ENCODE results near the gene PSMD7. TPM values are rescaled to one million over a fixed set of nuclear protein-coding genes. Genes with fewer than 3 reads are reported as not detected.

Gene PSMD7
- total RNA-seq, 1 donor from 2014 or later: 90.8 TPM

- H3K36me3 ChIP-seq (ENCODE audit: insufficient read depth, low read length): no peaks in the 10 kb centered on the region
- H3K9me3 ChIP-seq (ENCODE audit: insufficient read depth, low read depth, low read length): no peaks in the 10 kb centered on the region
- H3K27ac Mint-ChIP-seq (ENCODE audit: unreplicated experiment): no peak overlapping the region
- H3K4me1 ChIP-seq (ENCODE audit: insufficient read depth, low read length): no peaks in the 10 kb centered on the region
- H3K4me1 Mint-ChIP-seq (ENCODE audit: low read depth, unreplicated experiment): no peaks in the 10 kb centered on the region
- TF ChIP-seq, protein P1, sequence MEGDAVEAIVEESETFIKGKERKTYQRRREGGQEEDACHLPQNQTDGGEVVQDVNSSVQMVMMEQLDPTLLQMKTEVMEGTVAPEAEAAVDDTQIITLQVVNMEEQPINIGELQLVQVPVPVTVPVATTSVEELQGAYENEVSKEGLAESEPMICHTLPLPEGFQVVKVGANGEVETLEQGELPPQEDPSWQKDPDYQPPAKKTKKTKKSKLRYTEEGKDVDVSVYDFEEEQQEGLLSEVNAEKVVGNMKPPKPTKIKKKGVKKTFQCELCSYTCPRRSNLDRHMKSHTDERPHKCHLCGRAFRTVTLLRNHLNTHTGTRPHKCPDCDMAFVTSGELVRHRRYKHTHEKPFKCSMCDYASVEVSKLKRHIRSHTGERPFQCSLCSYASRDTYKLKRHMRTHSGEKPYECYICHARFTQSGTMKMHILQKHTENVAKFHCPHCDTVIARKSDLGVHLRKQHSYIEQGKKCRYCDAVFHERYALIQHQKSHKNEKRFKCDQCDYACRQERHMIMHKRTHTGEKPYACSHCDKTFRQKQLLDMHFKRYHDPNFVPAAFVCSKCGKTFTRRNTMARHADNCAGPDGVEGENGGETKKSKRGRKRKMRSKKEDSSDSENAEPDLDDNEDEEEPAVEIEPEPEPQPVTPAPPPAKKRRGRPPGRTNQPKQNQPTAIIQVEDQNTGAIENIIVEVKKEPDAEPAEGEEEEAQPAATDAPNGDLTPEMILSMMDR (IDR thresholded peaks at IDR 0.05; ENCODE audit: insufficient read depth, low read depth, low read length): no peak
- no peak for TF ChIP-seq EZH2 (IDR thresholded peaks at IDR 0.05; ENCODE audit: insufficient read depth, low read length)
- no peak overlapping the region for H3K27ac ChIP-seq (ENCODE audit: low read depth, low read length)
- no peaks in the 10 kb centered on the region for H3K9me3 Mint-ChIP-seq (ENCODE audit: unreplicated experiment)
- no peak overlapping the region for H3K4me2 ChIP-seq (ENCODE audit: low read length)
- peaks cover 5% of the 10 kb centered on the region for H3K27me3 Mint-ChIP-seq (ENCODE audit: low read depth, unreplicated experiment)
- H3K36me3 Mint-ChIP-seq (ENCODE audit: low read depth, unreplicated experiment): no peaks in the 10 kb centered on the region
- no peaks in the 10 kb centered on the region for H3K79me2 ChIP-seq (ENCODE audit: insufficient read depth, low read length)
- no peaks in the 10 kb centered on the region for H3K27me3 ChIP-seq (ENCODE audit: insufficient read depth, low read length)
- no peak for DNase-seq (ENCODE audit: low read depth)
- no peak overlapping the region for H3K4me3 Mint-ChIP-seq (ENCODE audit: unreplicated experiment)
- no peak overlapping the region for H2AFZ ChIP-seq (ENCODE audit: low read depth, low read length)
- no peak overlapping the region for H3K4me3 ChIP-seq (ENCODE audit: insufficient read depth, low read depth, low read length)
- FAIRE-seq: no peak
- H3K9ac ChIP-seq (ENCODE audit: low read length): no peak overlapping the region
- no peaks in the 10 kb centered on the region for H4K20me1 ChIP-seq (ENCODE audit: insufficient read depth, low read length)
Measured at GRCh38 chr16:74257061-74257460, 39.6 kb upstream of the PSMD7 start.

DNA sequence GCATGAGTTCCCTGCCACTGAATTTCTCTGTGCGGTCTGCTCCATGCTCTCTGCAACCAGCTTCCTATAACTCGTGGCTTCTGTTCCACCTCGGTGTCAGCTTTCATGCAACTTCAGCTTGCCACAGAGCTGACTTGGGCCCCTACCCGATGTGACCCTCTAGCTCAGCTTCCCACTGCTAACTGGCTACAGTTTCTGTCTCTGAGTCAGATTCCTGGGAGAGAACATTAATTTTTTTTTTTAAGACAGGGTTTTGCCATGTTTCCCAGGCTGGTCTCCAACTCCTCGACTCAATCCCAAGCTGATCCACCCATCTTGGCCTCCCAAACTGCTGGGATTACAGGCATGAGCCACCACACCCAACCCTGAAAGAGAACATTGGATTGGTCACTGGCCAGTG, 35.5 kb upstream of the PSMD7 start:
- no peak overlapping the region for H3K4me3 Mint-ChIP-seq (ENCODE audit: unreplicated experiment)
- no peaks in the 10 kb centered on the region for H3K36me3 Mint-ChIP-seq (ENCODE audit: low read depth, unreplicated experiment)

DNA sequence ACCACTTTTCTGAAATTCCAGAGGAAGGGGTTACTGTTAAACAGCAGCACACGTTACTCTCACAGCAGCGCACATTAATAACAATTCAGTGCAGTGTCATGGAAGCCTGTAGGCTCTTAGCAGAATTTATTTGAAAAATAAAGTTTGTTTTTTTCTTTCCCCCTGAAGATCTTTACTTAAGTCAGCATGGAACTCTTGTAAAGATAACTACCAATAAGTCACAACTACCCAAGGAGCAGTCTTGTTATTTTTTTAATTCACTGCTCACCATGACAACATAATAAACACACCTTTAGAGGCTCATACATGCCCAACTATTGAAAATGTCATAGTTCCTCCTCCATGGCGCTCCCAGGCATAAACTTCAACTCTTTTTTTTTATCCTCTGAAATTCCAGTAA, 31.8 kb upstream of the PSMD7 start:
- H3K9ac ChIP-seq (ENCODE audit: low read length): no peak overlapping the region
- H3K27me3 ChIP-seq (ENCODE audit: insufficient read depth, low read length): peaks cover 6% of the 10 kb centered on the region
- no peak for DNase-seq (ENCODE audit: low read depth)
- H3K4me1 Mint-ChIP-seq (ENCODE audit: low read depth, unreplicated experiment): no peaks in the 10 kb centered on the region
- no peak overlapping the region for H3K4me2 ChIP-seq (ENCODE audit: low read length)
- no peak overlapping the region for H3K27ac ChIP-seq (ENCODE audit: low read depth, low read length)
- no peaks in the 10 kb centered on the region for H3K36me3 ChIP-seq (ENCODE audit: insufficient read depth, low read length)
- no peaks in the 10 kb centered on the region for H3K9me3 Mint-ChIP-seq (ENCODE audit: unreplicated experiment)
- no peaks in the 10 kb centered on the region for H3K9me3 ChIP-seq (ENCODE audit: insufficient read depth, low read depth, low read length)
- no peak overlapping the region for H3K4me3 Mint-ChIP-seq (ENCODE audit: unreplicated experiment)
- H3K36me3 Mint-ChIP-seq (ENCODE audit: low read depth, unreplicated experiment): no peaks in the 10 kb centered on the region
- no peak overlapping the region for H3K4me3 ChIP-seq (ENCODE audit: insufficient read depth, low read depth, low read length)
- H3K79me2 ChIP-seq (ENCODE audit: insufficient read depth, low read length): no peaks in the 10 kb centered on the region
- TF ChIP-seq, protein P1 (IDR thresholded peaks at IDR 0.05; ENCODE audit: insufficient read depth, low read depth, low read length): no peak
- no peak for TF ChIP-seq EZH2 (IDR thresholded peaks at IDR 0.05; ENCODE audit: insufficient read depth, low read length)
- no peak overlapping the region for H2AFZ ChIP-seq (ENCODE audit: low read depth, low read length)
- H3K4me1 ChIP-seq (ENCODE audit: insufficient read depth, low read length): no peaks in the 10 kb centered on the region
- H3K27ac Mint-ChIP-seq (ENCODE audit: unreplicated experiment): no peak overlapping the region
- no peaks in the 10 kb centered on the region for H4K20me1 ChIP-seq (ENCODE audit: insufficient read depth, low read length)
- H3K27me3 Mint-ChIP-seq (ENCODE audit: low read depth, unreplicated experiment): peaks cover 4% of the 10 kb centered on the region
- FAIRE-seq: no peak

More for the DNA sequence above, 35.5 kb upstream of the PSMD7 start:
- Histone ChIP-seq H3K4me3 (ENCODE audit: insufficient read depth, low read depth, low read length) (no peak overlapping the region), H4K20me1 (ENCODE audit: insufficient read depth, low read length) (no peaks in the 10 kb centered on the region), H3K27me3 (ENCODE audit: insufficient read depth, low read length) (no peaks in the 10 kb centered on the region), H3K27ac (ENCODE audit: low read depth, low read length) (no peak overlapping the region), H2AFZ (ENCODE audit: low read depth, low read length) (no peak overlapping the region), H3K79me2 (ENCODE audit: insufficient read depth, low read length) (no peaks in the 10 kb centered on the region), H3K4me1 (ENCODE audit: insufficient read depth, low read length) (no peaks in the 10 kb centered on the region), H3K9me3 (ENCODE audit: insufficient read depth, low read depth, low read length) (no peaks in the 10 kb centered on the region), H3K36me3 (ENCODE audit: insufficient read depth, low read length) (no peaks in the 10 kb centered on the region), H3K4me2 (ENCODE audit: low read length) (no peak overlapping the region), H3K9ac (ENCODE audit: low read length) (no peak overlapping the region)
- no peak for FAIRE-seq
- TF ChIP-seq, protein P1 (IDR thresholded peaks at IDR 0.05; ENCODE audit: insufficient read depth, low read depth, low read length): no peak
- TF ChIP-seq EZH2 (IDR thresholded peaks at IDR 0.05; ENCODE audit: insufficient read depth, low read length): no peak
- Mint-ChIP-seq H3K27ac (ENCODE audit: unreplicated experiment) (no peak overlapping the region), H3K4me1 (ENCODE audit: low read depth, unreplicated experiment) (no peaks in the 10 kb centered on the region), H3K27me3 (ENCODE audit: low read depth, unreplicated experiment) (peaks cover 5% of the 10 kb centered on the region), H3K9me3 (ENCODE audit: unreplicated experiment) (no peaks in the 10 kb centered on the region)
- DNase-seq (ENCODE audit: low read depth): no peak
